ENCODE results near the gene RHD. TPM values are rescaled to one million over a fixed set of nuclear protein-coding genes. Genes with fewer than 3 reads are reported as not detected.
A peak's percentile ranks its signal among the peaks of the same experiment; 100 is the strongest.

The RHD gene
- polyA plus RNA-seq, 1 of the 3 experiments (the other 2 are of a cell fraction): not detected

DNA sequence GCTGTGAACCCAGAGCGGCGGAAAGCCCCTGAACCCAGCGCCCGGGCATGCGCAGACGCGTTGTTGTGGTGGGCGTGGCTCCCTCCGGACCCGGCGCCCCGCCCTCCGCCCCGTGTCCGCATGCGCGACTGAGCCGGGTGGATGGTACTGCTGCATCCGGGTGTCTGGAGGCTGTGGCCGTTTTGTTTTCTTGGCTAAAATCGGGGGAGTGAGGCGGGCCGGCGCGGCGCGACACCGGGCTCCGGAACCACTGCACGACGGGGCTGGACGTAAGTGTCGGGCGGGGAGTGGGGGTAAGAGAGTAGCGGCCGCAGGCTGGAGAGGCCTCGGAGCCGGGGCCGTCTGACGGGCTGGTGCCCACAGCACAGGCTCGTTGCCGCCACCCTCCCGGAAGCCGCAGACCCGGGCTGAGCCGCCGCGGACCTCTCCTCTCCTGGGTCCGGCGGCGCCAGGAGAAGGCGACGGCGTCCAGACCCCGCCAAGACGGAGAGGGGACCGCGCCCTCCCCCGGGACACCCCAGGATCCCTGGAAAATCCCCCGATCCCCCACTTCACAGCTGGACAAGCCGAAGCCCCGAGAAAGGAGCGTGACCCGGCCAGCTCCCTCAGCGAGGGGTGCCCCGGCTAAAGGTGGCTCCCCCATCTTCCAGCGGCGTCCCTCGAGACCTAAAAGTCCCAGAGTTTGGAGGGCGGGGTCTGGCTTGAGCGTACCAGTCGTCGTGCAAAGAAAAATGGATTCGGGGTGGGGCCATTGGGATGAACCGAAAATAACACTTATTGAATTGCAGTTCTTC lies 66.1 kb downstream of the RHD start, which contains the start of gene TMEM50A:
TSS of gene TMEM50A (plus strand) at position 147 of the 794 bp plus-strand sequence. CDS start 2,153 bp downstream, outside the sequence.
- peaks cover 68% of the 10 kb centered on the region for H3K79me2 ChIP-seq (ENCODE audit: insufficient read depth)
- H2AFZ ChIP-seq (ENCODE audit: low read depth): peak within 1 kb of the TSS; percentile 64
- POLR2A ChIA-PET: interaction anchor here (0.8 kb wide), 1 partner anchor 91 kb away, joined by 3 read pairs; the partner anchor contains the start of gene RSRP1
- WGBS (ENCODE audit: low lambda C conversion rate): 2% methylated on average over 25 of the region's 75 CpGs
- peak; percentile 95 for DNase-seq
- H3K27ac ChIP-seq (ENCODE audit: low read depth in 2 of 2, low read length in 1 of 2): peak within 1 kb of the TSS; percentile 96 to 97
- H3K4me1 ChIP-seq (ENCODE audit: control insufficient read depth in 1 of 2, insufficient read depth in 2 of 2, low read depth in 1 of 2, low read length in 1 of 2): peaks cover 3 to 25% of the 10 kb centered on the region in 2 experiments; a peak in 3 of 4 replicates
- peaks cover 26% of the 10 kb centered on the region for H3F3A ChIP-seq (replicated peaks; ENCODE audit: insufficient read depth)
- H3K9ac ChIP-seq: peak within 1 kb of the TSS; percentile 96
- no peaks in the 10 kb centered on the region for H3K9me3 ChIP-seq
- peak within 1 kb of the TSS; percentile 90 to 93 for H3K4me3 ChIP-seq (ENCODE audit: low read depth in 2 of 2, low read length in 1 of 2)
- peak; percentile 67 for TF ChIP-seq POLR2AphosphoS5 (IDR thresholded peaks at IDR 0.05; ENCODE audit: low read depth, low read length)
- TF ChIP-seq MAX (IDR thresholded peaks at IDR 0.05; ENCODE audit: low read depth): 0 out of 2 replicates have a peak, but pooled peaks have one; percentile 18
- TF ChIP-seq GABPA (IDR thresholded peaks at IDR 0.05; ENCODE audit: low read depth): peak; percentile 25
- TF ChIP-seq JUND (IDR thresholded peaks at IDR 0.05): no peak
- TF ChIP-seq TAF1 (IDR thresholded peaks at IDR 0.05; ENCODE audit: borderline replicate concordance, low read depth, low read length): peak; percentile 60; the same call in 1 of the 2 replicates
- peak; percentile 59 for TF ChIP-seq NRF1 (IDR thresholded peaks at IDR 0.05; ENCODE audit: low read depth, low read length)
- no peak for TF ChIP-seq YY1 (IDR thresholded peaks at IDR 0.05; ENCODE audit: low read depth)
- TF ChIP-seq SIN3A (IDR thresholded peaks at IDR 0.05; ENCODE audit: borderline replicate concordance, low read depth, low read length): peak; percentile 57; the same call in 1 of the 2 replicates
- CTCF ChIA-PET: no interaction called here
- H4K20me1 ChIP-seq (ENCODE audit: insufficient read depth): peaks cover 31% of the 10 kb centered on the region; the same call in 1 of the 2 replicates
- H3K36me3 ChIP-seq (replicated peaks in 1 of 2; ENCODE audit: control insufficient read depth in 1 of 2, insufficient read depth in 2 of 2, low read length in 1 of 2): peaks cover 9 to 30% of the 10 kb centered on the region in 2 experiments
- peak within 1 kb of the TSS; percentile 81 for H3K4me2 ChIP-seq
- H3K27me3 ChIP-seq (ENCODE audit: insufficient read depth): no peaks in the 10 kb centered on the region
- H3K9me2 ChIP-seq: no peaks in the 10 kb centered on the region

- no peaks in the 10 kb centered on the region for H3K9me3 ChIP-seq
- under 1% methylated on average over 6 of the region's 6 CpGs for WGBS (ENCODE audit: low lambda C conversion rate)
- DNase-seq: no peak
- no peaks in the 10 kb centered on the region for H3K27me3 ChIP-seq (ENCODE audit: insufficient read depth)
- POLR2A ChIA-PET: no interaction called here
- H3K4me1 ChIP-seq (ENCODE audit: control insufficient read depth in 1 of 2, insufficient read depth in 2 of 2, low read depth in 1 of 2, low read length in 1 of 2): peaks cover 3 to 29% of the 10 kb centered on the region in 2 experiments; a peak in 3 of 4 replicates
- peak overlapping the region; percentile 90 to 93 for H3K4me3 ChIP-seq (ENCODE audit: low read depth in 2 of 2, low read length in 1 of 2)
- H4K20me1 ChIP-seq (ENCODE audit: insufficient read depth): peaks cover 34% of the 10 kb centered on the region; the same call in 1 of the 2 replicates
- peaks cover 32% of the 10 kb centered on the region for H3F3A ChIP-seq (replicated peaks; ENCODE audit: insufficient read depth)
- peak overlapping the region; percentile 81 for H3K4me2 ChIP-seq
- H3K36me3 ChIP-seq (replicated peaks in 1 of 2; ENCODE audit: control insufficient read depth in 1 of 2, insufficient read depth in 2 of 2, low read length in 1 of 2): peaks cover 9 to 33% of the 10 kb centered on the region in 2 experiments
- peak overlapping the region; percentile 96 for H3K9ac ChIP-seq
- peak overlapping the region; percentile 64 for H2AFZ ChIP-seq (ENCODE audit: low read depth)
- H3K9me2 ChIP-seq: no peaks in the 10 kb centered on the region
- H3K79me2 ChIP-seq (ENCODE audit: insufficient read depth): peaks cover 69% of the 10 kb centered on the region
- CTCF ChIA-PET: interaction anchor here (0.7 kb wide), 1 partner anchor 248 kb away, joined by 3 read pairs; no protein-coding TSS in a partner anchor
- peak overlapping the region; percentile 96 to 97 for H3K27ac ChIP-seq (ENCODE audit: low read depth in 2 of 2, low read length in 1 of 2)
- TF ChIP-seq MAX (IDR thresholded peaks at IDR 0.05; ENCODE audit: low read depth) (no peak), MXI1 (IDR thresholded peaks at IDR 0.05; ENCODE audit: low read depth, low read length) (no peak), NRF1 (IDR thresholded peaks at IDR 0.05; ENCODE audit: low read depth, low read length) (no peak), JUND (IDR thresholded peaks at IDR 0.05) (no peak), TAF1 (IDR thresholded peaks at IDR 0.05; ENCODE audit: borderline replicate concordance, low read depth, low read length) (no peak), MEF2A (IDR thresholded peaks at IDR 0.05; ENCODE audit: borderline replicate concordance, low read depth) (no peak), YY1 (IDR thresholded peaks at IDR 0.05; ENCODE audit: low read depth) (no peak), POLR2AphosphoS5 (IDR thresholded peaks at IDR 0.05; ENCODE audit: low read depth, low read length) (no peak), SMC3 (IDR thresholded peaks at IDR 0.05; ENCODE audit: low read depth, low read length) (no peak), CHD2 (IDR thresholded peaks at IDR 0.05; ENCODE audit: low read length, partially characterized antibody) (no peak), GABPA (IDR thresholded peaks at IDR 0.05; ENCODE audit: low read depth) (no peak), NFIC (IDR thresholded peaks at IDR 0.05; ENCODE audit: borderline replicate concordance) (no peak)
- TF ChIP-seq, protein P1, sequence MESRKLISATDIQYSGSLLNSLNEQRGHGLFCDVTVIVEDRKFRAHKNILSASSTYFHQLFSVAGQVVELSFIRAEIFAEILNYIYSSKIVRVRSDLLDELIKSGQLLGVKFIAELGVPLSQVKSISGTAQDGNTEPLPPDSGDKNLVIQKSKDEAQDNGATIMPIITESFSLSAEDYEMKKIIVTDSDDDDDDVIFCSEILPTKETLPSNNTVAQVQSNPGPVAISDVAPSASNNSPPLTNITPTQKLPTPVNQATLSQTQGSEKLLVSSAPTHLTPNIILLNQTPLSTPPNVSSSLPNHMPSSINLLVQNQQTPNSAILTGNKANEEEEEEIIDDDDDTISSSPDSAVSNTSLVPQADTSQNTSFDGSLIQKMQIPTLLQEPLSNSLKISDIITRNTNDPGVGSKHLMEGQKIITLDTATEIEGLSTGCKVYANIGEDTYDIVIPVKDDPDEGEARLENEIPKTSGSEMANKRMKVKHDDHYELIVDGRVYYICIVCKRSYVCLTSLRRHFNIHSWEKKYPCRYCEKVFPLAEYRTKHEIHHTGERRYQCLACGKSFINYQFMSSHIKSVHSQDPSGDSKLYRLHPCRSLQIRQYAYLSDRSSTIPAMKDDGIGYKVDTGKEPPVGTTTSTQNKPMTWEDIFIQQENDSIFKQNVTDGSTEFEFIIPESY (IDR thresholded peaks at IDR 0.05; ENCODE audit: borderline replicate concordance, low read depth): no peak
- TF ChIP-seq, protein P2, sequence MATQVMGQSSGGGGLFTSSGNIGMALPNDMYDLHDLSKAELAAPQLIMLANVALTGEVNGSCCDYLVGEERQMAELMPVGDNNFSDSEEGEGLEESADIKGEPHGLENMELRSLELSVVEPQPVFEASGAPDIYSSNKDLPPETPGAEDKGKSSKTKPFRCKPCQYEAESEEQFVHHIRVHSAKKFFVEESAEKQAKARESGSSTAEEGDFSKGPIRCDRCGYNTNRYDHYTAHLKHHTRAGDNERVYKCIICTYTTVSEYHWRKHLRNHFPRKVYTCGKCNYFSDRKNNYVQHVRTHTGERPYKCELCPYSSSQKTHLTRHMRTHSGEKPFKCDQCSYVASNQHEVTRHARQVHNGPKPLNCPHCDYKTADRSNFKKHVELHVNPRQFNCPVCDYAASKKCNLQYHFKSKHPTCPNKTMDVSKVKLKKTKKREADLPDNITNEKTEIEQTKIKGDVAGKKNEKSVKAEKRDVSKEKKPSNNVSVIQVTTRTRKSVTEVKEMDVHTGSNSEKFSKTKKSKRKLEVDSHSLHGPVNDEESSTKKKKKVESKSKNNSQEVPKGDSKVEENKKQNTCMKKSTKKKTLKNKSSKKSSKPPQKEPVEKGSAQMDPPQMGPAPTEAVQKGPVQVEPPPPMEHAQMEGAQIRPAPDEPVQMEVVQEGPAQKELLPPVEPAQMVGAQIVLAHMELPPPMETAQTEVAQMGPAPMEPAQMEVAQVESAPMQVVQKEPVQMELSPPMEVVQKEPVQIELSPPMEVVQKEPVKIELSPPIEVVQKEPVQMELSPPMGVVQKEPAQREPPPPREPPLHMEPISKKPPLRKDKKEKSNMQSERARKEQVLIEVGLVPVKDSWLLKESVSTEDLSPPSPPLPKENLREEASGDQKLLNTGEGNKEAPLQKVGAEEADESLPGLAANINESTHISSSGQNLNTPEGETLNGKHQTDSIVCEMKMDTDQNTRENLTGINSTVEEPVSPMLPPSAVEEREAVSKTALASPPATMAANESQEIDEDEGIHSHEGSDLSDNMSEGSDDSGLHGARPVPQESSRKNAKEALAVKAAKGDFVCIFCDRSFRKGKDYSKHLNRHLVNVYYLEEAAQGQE (IDR thresholded peaks at IDR 0.05; ENCODE audit: low read depth, low read length): no peak
- TF ChIP-seq, protein P3, sequence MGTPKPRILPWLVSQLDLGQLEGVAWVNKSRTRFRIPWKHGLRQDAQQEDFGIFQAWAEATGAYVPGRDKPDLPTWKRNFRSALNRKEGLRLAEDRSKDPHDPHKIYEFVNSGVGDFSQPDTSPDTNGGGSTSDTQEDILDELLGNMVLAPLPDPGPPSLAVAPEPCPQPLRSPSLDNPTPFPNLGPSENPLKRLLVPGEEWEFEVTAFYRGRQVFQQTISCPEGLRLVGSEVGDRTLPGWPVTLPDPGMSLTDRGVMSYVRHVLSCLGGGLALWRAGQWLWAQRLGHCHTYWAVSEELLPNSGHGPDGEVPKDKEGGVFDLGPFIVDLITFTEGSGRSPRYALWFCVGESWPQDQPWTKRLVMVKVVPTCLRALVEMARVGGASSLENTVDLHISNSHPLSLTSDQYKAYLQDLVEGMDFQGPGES (IDR thresholded peaks at IDR 0.05; ENCODE audit: low read depth, low read length): no peak
Observed at GRCh38 chr1:25338986-25339385, 66.7 kb downstream of the RHD start.

Measured in SK-N-SH (cell line).